Osteoblast (primary cell): Measurements from ENCODE around the gene DIS3L2. TPM values are rescaled to one million over a fixed set of nuclear protein-coding genes. Genes with fewer than 3 reads are reported as not detected.
A peak's percentile ranks its signal among the peaks of the same experiment; 100 is the strongest.

Experiments
- DNase-seq: peaks from one replicate; pipeline ENCODE4 v3.0.0; 2011; ENCODE audit warnings: low spot score, mixed read lengths; ENCODE audit not compliant: insufficient read length; ENCODE audit errors: missing footprints
- H2AFZ ChIP-seq: 2 replicates; pipeline ENCODE4 v1.6.0; 2011; ENCODE audit warnings: mild to moderate bottlenecking, low read length
- H3K27ac ChIP-seq: 2 replicates; pipeline ENCODE4 v1.5.1; 2011; ENCODE audit warnings: mild to moderate bottlenecking, low read depth, low read length, moderate library complexity
- H3K27me3 ChIP-seq: 2 replicates; pipeline ENCODE4 v1.6.0; 2012; ENCODE audit warnings: mild to moderate bottlenecking, control low read depth, inconsistent platforms, low read length, moderate library complexity; ENCODE audit not compliant: insufficient read depth
- H3K36me3 ChIP-seq: 2 replicates; pipeline ENCODE4 v1.5.1; 2011; ENCODE audit warnings: mild to moderate bottlenecking, low read length, control low read depth, moderate library complexity; ENCODE audit not compliant: insufficient read depth
- H3K4me1 ChIP-seq: 2 replicates; pipeline ENCODE4 v1.5.1; 2011; ENCODE audit warnings: mild to moderate bottlenecking, low read length, control low read depth, moderate library complexity; ENCODE audit not compliant: insufficient read depth
- H3K4me2 ChIP-seq: 2 replicates; pipeline ENCODE4 v1.6.0; 2011; ENCODE audit warnings: mild to moderate bottlenecking, low read length; ENCODE audit not compliant: insufficient read depth
- H3K4me3 ChIP-seq: fragments of 200-600 bp; sonication (generic); 3 replicates; pipeline ENCODE4 v1.5.1; 2012; ENCODE audit warnings: mild to moderate bottlenecking, low read length, inconsistent platforms; ENCODE audit not compliant: insufficient read depth
- H3K79me2 ChIP-seq: 2 replicates; pipeline ENCODE4 v1.6.0; 2012; ENCODE audit warnings: mild to moderate bottlenecking, low read length, control low read depth, inconsistent platforms; ENCODE audit not compliant: insufficient read depth
- H3K9me3 ChIP-seq: 2 replicates; pipeline ENCODE4 v1.5.1; 2011; ENCODE audit warnings: low read depth, low read length, control low read depth
- H4K20me1 ChIP-seq: 2 replicates; pipeline ENCODE4 v1.6.0; 2012; ENCODE audit warnings: mild to moderate bottlenecking, low read length, control low read depth; ENCODE audit not compliant: insufficient read depth
- total RNA-seq: library from RNA; depleted of rRNA; stranded (reverse); fragments of >200 nt; gene quantifications from 2 replicates; pipeline ENCODE4 v1.2.3, GENCODE V29; 2012
- TF ChIP-seq, protein P1 (sequence below): IDR thresholded peaks from 2 replicates; pipeline ENCODE4 v1.5.1; 2011; ENCODE audit warnings: mild to moderate bottlenecking, low read depth, low read length, moderate library complexity; ENCODE audit errors: extremely low read depth

DIS3L2 gene
- total RNA-seq, 1 donor = 28.2 TPM

DNA sequence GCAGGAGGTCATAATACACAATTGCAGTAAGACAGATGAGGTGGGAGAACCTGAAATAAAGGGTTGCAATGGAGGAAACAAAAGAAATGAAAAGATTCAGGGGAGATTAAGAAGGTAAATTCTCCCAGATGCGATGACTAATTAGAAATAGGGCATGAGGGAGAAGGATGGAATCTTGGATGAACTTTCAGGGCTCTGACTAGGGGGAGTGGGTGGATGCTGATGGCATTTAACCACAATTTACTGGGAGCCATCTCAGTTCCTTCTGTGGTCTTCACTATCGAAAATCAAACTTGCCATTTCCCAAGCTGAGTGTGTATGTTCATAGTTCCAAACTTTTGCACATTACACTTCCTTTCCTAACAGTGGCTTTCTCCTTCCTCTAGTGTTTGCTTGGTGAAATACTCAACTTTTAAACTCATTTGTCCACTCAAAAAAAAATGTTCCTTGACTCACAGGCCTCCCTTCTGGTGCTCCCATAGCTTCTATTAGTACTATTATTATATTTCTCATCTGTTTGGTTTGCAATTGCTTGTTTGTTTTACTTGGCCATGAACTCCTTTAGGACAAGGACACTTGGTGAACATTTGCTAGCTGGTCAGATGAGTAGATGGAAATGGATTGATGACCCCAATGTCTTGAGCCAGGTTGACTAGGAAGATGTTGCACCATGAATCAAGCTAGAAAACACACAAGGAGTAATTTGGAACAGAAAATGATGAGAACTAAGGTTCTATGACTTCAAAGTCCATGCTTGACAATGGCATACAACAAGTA lies 178.5 kb downstream of the DIS3L2 start:
- TF ChIP-seq, protein P1, sequence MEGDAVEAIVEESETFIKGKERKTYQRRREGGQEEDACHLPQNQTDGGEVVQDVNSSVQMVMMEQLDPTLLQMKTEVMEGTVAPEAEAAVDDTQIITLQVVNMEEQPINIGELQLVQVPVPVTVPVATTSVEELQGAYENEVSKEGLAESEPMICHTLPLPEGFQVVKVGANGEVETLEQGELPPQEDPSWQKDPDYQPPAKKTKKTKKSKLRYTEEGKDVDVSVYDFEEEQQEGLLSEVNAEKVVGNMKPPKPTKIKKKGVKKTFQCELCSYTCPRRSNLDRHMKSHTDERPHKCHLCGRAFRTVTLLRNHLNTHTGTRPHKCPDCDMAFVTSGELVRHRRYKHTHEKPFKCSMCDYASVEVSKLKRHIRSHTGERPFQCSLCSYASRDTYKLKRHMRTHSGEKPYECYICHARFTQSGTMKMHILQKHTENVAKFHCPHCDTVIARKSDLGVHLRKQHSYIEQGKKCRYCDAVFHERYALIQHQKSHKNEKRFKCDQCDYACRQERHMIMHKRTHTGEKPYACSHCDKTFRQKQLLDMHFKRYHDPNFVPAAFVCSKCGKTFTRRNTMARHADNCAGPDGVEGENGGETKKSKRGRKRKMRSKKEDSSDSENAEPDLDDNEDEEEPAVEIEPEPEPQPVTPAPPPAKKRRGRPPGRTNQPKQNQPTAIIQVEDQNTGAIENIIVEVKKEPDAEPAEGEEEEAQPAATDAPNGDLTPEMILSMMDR = peak; percentile 12
- no peak for DNase-seq
- no peak overlapping the region for H3K4me3 ChIP-seq
- peaks cover 26% of the 10 kb centered on the region for H3K4me1 ChIP-seq
- H3K27me3 ChIP-seq = no peaks in the 10 kb centered on the region
- peaks cover 3% of the 10 kb centered on the region for H4K20me1 ChIP-seq
- peak overlapping the region; percentile 39 for H3K27ac ChIP-seq
- no peaks in the 10 kb centered on the region for H3K36me3 ChIP-seq
- peak overlapping the region; percentile 28 for H3K4me2 ChIP-seq
- no peaks in the 10 kb centered on the region for H3K9me3 ChIP-seq
- no peak overlapping the region for H2AFZ ChIP-seq
- no peaks in the 10 kb centered on the region for H3K79me2 ChIP-seq

DNA sequence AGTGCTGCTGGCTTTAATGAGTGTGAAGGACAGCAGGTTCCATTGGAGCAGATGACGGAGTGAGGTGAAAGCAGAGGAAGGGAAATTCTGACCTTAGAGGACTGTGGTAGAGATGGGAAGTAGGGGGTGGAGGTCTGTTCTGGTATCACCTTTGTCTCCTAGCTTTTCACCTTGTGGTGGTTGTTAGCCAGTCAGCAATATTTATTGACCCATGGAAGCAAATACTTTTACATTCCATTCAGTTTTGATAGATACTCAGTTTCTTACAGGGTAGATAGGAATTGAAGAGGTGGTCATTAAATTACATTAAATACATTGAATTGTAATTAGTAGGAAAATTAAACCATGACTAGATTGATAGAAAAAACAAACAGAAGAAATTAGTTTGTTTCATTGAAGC lies 180.1 kb downstream of the DIS3L2 start:
- Histone ChIP-seq H3K4me1 (peaks cover 37% of the 10 kb centered on the region), H3K36me3 (no peaks in the 10 kb centered on the region), H4K20me1 (peaks cover 3% of the 10 kb centered on the region), H2AFZ (no peak overlapping the region), H3K79me2 (no peaks in the 10 kb centered on the region), H3K27ac (no peak overlapping the region), H3K9me3 (no peaks in the 10 kb centered on the region), H3K27me3 (no peaks in the 10 kb centered on the region), H3K4me2 (no peak overlapping the region), H3K4me3 (no peak overlapping the region)
- no peak for DNase-seq
- TF ChIP-seq, protein P1 = no peak

DNA sequence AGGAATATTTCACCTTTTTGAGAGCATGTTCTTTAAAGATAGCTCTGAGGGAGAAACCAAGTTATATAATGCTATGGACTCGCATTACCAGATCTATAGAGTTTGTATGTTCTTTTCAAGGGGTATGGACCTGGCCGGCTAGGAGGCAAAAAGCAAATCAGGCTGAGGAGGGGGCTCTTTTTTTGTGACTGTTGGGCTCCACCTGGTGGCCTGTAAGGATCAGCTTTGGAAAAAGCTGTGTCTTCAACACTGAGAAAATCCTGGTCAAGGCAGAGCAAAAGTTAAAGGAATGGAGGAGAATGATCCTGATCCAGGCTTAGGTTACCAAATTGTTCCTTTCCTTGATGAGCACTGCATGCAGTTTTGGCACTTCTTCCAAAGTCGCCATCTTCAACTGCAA lies 180.5 kb downstream of the DIS3L2 start:
- DNase-seq = no peak
- Histone ChIP-seq H3K9me3 (no peaks in the 10 kb centered on the region), H3K4me3 (no peak overlapping the region), H2AFZ (no peak overlapping the region), H3K4me1 (peaks cover 37% of the 10 kb centered on the region), H3K27ac (no peak overlapping the region), H3K36me3 (no peaks in the 10 kb centered on the region), H4K20me1 (peaks cover 3% of the 10 kb centered on the region), H3K79me2 (no peaks in the 10 kb centered on the region), H3K4me2 (no peak overlapping the region), H3K27me3 (no peaks in the 10 kb centered on the region)
- TF ChIP-seq, protein P1 = peak; percentile 69

DNA sequence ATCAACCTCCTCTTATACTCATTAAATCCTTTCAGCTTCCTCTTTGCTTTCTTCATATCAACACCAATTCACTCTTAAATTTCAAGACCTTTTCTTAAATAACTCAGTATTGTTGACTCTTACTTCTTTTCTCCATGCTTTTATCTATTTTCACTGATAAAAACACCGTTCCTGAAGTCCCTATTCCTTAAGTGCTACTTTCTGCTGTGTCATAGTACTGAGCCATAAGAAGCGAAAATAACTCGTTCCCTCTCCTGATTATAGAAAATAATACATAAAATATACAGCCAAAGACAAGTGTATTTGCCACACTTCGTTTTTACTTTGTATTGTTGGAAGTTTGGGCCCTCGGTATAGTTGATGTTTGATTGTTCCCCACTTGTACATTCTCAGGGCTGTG lies 181.0 kb downstream of the DIS3L2 start:
- H3K4me3 ChIP-seq = no peak overlapping the region
- H3K9me3 ChIP-seq = no peaks in the 10 kb centered on the region
- H2AFZ ChIP-seq = no peak overlapping the region
- TF ChIP-seq, protein P1 = no peak
- peaks cover 3% of the 10 kb centered on the region for H4K20me1 ChIP-seq
- DNase-seq = no peak
- H3K4me2 ChIP-seq = no peak overlapping the region
- H3K27me3 ChIP-seq = no peaks in the 10 kb centered on the region
- no peaks in the 10 kb centered on the region for H3K79me2 ChIP-seq
- peaks cover 37% of the 10 kb centered on the region for H3K4me1 ChIP-seq
- no peaks in the 10 kb centered on the region for H3K36me3 ChIP-seq
- no peak overlapping the region for H3K27ac ChIP-seq
